Upper lobe of left lung (tissue), 4 donors: ENCODE results near the gene DNAJC30.

Source experiments
- CTCF ChIP-seq, 6 experiments: fragments of 450-650 bp in 4 of 6; fragments of 200-600 bp in 2 of 6; sonication (generic) in 2 of 6; IDR thresholded peaks; one replicate each; pipeline ENCODE4 v1.5.1; 2016 to 2019; ENCODE audit warnings: antibody characterized with exemption in 6 of 6
- POLR2A ChIP-seq, 4 donors: fragments of 450-650 bp; IDR thresholded peaks; one replicate each; pipeline ENCODE4 v1.5.1; 2016 to 2017; ENCODE audit warnings: antibody characterized with exemption in 4 of 4, mild to moderate bottlenecking in 2 of 4
- POLR2AphosphoS5 ChIP-seq, 2 donors: sonication (generic); formaldehyde crosslinking; IDR thresholded peaks; one replicate each; pipeline ENCODE4 v1.5.1; 2017; ENCODE audit warnings: antibody characterized with exemption in 2 of 2

- no peak for TF ChIP-seq CTCF (IDR thresholded peaks at IDR 0.05)
- no peak for TF ChIP-seq POLR2AphosphoS5 (IDR thresholded peaks at IDR 0.05)
- no peak for TF ChIP-seq POLR2A (IDR thresholded peaks at IDR 0.05)
Measured at GRCh38 chr7:73732397-73732796, 49.1 kb upstream of the DNAJC30 start.
